GM19099 (cell line): Measurements from ENCODE around the gene VPS37B.

ENCODE experiments used
- POLR2A ChIP-seq: IDR thresholded peaks from 3 replicates; pipeline ENCODE4 v1.6.1; 2011; ENCODE audit warnings: low read depth; ENCODE audit not compliant: insufficient read length; ENCODE audit errors: extremely low read depth

Gene VPS37B

DNA sequence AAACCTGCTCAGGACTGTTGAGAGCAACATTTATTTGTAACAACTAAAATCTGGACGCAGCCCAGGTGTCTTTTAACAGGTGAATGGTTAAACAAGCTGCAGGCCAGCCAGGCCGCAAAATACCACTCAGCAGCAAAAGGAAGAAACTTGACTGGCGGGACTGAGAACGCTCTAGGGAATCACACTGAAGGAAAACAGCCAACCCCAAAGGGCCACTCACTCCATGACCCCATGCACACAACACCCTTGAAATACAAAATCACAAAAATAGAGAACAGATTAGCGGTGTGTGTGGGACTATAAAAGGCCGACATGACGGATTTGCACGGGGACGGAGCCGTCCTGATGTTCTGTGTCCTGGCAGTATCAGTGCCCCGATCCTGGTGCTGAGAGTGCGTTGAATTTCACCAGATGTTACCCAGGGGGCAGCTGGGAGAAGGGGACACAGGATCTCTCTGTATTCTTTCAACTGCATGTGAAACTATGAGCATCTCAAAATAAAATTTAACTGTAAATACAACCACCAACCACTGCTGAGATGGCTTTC is 23.0 kb downstream of the VPS37B start:
- TF ChIP-seq POLR2A: no peak

DNA sequence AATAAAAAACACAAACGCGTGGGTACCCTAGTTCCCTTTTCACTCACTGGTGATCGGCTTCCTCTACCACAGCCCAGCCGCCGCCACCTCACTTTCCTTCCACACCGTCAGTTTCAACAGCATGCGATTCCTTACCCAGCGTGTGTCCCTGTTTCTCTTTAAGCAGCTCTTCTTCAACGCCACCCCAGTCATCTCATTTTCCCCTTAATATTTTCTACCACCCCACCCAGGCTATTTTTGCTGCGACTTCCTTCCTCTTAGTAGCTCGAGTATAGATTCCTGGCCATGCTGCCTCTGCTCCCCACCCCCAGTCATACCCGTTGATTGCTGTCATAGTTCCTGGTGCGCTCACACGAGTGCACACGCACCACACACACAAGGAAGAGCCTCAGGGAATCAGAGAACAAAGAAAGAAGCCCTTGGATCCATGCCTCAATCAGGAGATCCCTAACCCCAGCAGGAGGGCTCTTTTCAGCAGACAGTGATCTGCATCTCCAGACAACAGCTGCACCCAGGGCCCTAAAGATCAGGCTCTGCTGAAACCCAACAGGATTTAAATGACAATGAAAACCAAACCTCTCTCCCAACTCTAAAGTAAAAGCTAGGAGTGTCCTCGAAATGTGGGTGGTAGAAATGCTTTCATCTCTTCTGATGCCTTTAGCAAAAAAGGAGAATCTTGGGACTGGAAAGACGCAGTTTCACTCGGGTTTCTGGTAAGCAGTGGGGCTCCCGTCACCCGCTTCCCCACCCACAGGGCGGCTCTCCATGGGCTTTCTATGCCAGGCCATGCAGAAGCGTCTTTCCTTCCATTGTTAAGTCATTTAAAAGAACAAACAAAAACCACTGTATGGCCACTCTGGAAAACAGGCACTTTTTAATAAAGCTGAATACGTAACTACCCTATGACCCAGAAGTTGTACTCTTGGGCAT is 23.8 kb downstream of the VPS37B start:
- TF ChIP-seq POLR2A: no peak

DNA sequence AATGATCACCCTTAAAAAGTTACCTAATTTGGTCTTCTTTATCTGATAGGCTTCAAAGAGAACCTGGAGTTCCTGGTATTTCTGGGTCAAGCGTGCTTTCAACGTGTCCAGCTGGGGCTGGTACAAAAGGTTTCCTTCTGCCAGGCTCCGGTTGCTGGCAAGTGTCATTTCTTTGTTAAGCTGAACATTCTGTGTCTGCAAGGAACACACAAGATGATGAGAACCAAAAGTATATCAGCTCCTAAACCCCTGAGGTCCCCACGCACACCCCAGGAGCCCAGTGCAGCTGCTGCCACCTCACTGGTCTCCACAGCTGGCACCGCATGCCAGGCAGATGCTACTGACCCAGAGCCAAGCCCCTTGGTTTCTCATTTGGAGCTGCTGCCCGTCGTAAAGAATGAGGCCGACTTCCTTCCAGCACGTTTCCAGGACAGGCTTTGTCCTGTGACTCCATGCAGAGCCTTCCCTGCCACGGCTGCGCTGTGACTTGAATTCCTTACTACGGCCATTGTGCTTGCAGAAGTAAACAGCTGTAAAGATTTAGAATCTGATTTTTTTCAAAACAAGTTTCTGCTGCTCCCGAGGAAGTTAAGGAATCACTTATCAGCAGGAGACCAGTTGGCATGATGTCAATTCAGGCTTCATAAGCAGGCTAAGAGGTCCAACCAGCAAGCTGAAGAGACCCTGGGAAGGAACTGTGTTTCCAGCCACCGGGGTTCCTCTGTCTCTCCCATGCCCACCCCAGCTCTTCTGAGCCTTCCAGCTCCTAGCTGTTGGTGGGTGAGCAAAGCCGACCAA is 24.9 kb downstream of the VPS37B start:
- no peak for TF ChIP-seq POLR2A

DNA sequence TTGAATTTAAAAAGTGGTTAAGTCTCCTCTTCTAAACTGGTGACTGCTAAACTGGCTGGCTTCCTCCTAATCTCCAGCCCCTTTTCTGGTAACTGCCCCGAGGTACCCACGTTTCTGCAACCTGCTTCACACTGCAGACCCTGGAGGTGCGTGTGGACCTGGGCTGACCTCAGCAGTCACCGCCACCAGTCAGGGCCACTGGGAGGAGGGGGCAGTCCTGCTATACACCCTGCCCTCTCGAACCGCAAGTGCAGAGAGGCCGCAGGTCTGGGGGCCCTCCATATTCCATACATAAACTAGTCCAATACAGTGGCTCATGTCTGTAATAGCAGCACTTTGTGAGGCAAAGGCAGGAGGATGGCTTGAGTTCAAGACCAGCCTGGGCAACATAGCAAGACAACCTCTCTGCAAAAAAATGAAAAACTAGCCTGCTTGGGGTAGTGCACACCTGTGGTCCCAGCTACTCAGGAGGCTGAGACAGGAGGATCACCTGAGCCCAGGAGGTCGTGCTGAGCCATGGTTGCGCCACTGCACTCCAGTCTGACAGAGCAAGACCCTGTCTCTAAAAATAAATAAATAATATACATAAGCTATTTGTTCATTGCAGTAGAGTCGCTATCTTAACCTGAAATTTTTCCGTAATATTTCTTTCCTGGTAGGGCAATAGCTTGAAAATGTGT is 25.6 kb downstream of the VPS37B start:
- TF ChIP-seq POLR2A: no peak

DNA sequence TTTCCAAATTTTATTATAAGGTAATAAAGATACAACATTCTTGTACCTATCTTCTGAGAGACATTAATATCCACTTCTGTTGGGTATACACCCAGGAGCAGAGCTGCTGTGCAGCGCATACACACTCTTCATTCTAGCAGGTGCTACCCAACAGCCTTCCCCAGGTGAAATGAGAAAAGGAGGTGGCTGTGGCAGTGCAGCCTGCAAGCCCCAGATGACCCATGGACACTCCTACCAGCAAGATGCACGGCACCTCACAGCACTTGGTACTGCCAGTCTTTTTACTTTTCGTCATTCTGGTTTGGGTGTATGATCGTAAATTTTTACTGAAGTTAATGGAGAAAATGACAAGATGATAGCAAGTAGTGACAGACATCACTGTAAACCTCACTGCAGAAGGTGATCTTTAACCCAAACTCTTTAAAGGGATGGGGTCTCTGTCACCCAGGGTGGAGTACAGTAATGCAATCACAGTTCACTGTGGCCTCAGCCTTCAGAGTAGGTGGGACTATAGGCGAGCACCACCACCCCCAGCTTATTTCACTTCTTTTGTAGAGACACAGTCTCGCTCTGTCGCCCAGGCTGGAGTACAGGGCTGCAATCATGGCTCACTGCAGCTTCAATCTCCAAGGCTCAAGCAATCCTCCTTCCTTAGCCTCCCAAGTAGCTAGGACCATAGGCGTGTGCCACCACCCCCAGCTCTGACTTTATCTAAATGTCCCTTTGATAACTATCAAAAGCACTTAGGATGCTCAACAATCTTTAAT is 26.5 kb downstream of the VPS37B start:
- no peak for TF ChIP-seq POLR2A

DNA sequence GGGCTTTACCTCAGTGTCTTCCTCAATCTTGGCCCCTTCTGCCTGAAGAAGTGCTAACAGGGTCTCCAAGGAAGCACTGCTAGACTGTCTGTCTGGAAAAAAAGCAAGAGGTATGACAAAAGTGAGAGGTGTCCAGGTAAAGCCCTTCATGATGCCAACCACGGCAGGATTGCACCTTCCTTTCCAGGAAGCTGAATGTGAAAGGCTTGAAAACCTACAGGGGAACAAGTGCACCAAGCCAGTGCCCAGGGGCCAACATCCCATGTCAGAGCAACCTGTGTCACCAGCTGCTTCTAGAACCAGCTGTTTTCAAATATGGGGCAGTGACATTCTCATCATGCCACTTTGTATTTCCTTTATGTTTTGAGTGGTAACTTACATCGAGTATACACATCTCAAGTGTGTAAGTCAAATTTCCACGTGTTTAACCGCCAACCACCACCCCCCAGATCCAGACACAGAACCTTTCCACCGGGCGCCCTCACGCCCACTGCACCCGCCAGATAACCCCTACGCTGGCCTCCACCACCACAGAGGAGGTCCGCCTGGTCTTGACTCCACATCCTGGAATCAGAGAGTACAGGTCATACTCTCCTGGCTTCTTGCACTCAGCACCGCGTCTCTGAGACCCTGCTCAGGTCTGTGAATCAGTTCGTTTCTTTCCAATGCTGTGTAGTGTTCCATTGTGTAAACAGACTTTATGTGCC is 27.3 kb downstream of the VPS37B start:
- TF ChIP-seq POLR2A: no peak

DNA sequence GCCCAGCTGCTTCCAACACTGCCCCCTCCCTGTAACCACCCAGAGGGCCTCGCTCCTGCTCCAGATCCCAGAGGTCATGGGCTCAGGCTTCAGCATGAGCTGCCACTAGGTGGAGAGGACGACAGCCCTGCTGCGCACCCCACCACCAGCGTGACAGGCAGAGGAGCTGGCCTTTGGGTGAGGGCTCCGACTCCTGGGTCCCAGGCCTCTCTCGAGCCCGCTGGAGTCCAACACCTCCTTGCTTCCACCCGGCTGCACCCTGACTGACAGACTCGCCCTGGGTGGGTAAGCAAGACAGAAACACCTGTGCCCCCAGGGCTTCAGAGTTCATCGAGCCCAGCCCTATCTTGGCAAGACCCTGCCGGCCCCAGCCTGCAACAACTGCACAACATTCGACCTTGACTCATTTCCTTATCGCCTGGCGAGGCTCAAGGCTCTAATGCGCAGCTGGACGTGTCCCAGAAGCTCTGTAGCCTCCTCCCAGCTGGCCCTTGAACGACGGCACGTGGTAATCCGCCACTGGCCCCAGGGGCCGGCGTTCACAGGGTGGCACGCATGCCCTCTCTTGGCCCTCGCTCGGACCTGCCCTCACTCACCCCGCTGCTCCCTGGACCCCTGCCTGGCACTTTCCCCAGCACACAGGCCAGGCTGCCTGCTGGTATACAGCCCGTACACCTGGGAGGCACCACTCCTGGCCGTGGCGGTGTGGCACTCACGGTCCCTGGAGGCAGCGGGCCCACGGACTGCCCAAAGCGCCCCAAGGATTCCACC is 28.0 kb downstream of the VPS37B start:
- no peak for TF ChIP-seq POLR2A

DNA sequence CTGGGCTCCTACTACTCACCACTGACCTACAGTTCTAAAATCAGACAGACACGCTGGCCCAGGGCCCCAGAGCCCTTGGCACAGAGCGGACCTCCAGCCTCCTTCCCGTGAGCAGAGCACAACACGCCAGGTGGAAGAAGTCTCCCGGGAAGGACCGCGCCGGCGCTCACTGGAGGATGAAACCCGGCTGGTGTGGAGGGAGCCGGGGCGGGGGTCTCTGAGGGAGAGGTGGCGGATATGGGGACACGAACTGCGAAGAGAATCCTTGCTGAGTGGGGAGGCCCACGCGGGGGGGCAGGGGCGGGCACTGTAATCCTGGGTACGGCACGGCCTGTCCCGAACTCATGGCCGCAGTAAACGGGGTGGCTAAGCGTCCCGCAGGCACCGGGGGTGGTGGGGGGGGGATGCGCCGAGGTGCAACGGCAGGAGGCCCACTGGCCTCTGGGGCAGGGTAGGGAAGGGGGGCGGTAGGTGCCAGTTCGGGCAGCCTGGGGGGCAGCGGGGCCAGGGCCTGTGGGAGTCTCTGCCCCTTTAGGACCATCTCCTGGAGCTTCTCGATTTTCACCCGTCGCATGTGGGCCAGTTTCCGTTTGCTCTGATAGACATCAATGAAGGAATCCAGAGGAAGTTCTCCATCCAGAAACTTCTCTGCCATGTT is 28.8 kb downstream of the VPS37B start:
- no peak for TF ChIP-seq POLR2A

DNA sequence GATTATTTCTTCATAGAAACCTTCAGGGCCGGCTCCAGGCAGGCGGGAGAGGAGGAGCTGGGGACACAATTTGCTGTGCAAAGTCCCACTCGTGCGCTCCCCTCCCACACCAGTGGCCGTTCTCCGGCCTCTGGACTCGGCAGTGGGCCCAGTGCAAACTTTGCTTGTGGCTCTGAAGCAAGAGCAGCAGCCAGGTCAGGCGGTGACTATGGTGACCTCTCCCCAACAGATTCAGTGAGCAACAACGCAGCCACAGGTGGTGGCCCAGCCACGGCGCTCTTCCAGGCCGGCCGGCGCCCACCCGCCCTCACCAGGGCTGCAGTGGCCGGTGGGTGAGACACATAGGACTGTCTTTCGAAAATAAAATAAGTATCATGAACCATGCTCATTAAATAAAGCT is 29.5 kb downstream of the VPS37B start:
- TF ChIP-seq POLR2A: no peak

DNA sequence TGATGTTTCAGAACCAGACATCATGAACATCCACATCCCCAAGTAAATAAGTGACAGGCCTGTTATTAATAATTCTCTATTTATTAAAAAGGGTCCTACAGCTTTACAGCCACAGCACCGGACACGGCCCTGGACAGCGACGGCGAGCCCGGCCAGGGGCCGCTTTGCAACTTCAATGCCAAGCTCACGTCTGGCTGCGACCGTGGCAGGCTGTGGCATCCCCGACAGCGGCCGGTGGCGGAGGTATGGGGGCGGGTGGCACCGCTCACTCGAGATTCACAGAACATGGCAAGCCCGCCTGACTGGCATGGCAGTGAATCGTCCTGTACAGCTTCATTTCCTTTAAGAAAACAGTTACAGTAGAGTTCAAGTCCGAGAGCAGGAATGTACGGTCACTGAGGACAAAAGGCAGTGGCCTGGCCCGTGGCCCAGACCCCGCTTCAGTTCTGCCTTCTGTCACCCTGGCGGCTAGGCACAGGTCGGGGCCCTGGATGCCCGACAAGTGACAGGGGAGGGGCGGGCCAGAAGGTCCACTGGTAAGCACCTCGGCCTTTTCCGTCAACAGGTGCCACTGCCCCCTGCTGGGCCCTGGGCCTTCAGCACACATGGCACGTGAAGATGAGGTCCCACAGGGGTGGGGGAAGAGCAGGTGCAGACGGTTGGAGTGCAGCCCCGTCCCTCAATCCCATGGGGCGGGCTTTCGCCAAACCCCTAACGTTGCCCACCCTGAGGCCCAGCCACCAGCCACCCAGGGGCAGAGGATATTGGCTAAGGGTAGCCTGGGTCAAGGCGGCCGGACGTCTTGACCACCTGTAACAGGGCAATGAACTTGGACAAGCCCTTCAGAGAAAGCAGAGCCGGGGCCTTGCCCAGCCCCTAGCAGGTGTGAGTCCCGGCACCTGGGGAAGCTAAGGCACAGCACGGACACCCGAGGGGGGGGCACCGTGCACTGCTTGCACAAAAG is 30.4 kb downstream of the VPS37B start:
- TF ChIP-seq POLR2A: no peak

DNA sequence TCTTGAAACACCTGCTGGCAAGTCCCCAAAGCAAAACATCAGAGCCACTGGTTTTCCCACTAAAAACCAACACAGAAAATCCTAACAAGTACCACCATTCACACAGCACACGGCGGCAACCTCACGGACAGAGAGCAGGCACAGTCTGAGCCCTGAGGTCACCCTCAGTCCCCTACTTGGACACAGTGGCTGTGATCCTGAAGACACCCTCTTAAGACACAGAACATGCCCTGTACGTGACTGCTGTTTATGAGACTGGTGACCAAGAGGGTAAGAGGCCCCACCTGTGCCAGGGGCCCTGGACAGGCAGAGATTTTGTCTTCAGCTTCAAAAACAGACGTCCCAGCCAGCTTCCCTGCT is 31.1 kb downstream of the VPS37B start:
- no peak for TF ChIP-seq POLR2A
